ENCODE data around the gene SYVN1. TPM values are rescaled to one million over a fixed set of nuclear protein-coding genes. Genes with fewer than 3 reads are reported as not detected.

The SYVN1 gene
- total RNA-seq, 1 donor from 2014 or later: 68.1 TPM

- DNase-seq (no peak), ATAC-seq (no peak)
- H3K36me3 ChIP-seq: peaks cover 57% of the 10 kb centered on the region
- no peaks in the 10 kb centered on the region for H3K27me3 ChIP-seq (ENCODE audit: low read depth)
- H3K4me3 ChIP-seq: peak overlapping the region; percentile 98
- TF ChIP-seq CTCF (IDR thresholded peaks at IDR 0.05): no peak
- peaks cover 29% of the 10 kb centered on the region for H3K4me1 ChIP-seq
- intact Hi-C loops (cut with DNase I): no loop called here
- peak overlapping the region; percentile 99 for H3K27ac ChIP-seq
- no peaks in the 10 kb centered on the region for H3K9me3 ChIP-seq
Observed at GRCh38 chr11:65132238-65132987, 1.9 kb downstream of the SYVN1 start.

- Histone ChIP-seq H3K9me3 (no peaks in the 10 kb centered on the region), H3K27me3 (ENCODE audit: low read depth) (no peaks in the 10 kb centered on the region), H3K4me3 (peak overlapping the region; percentile 98), H3K4me1 (peaks cover 29% of the 10 kb centered on the region), H3K27ac (peak overlapping the region; percentile 99), H3K36me3 (peaks cover 63% of the 10 kb centered on the region)
- TF ChIP-seq CTCF (IDR thresholded peaks at IDR 0.05): no peak
- DNase-seq: no peak
- no peak for ATAC-seq
- intact Hi-C loops (cut with DNase I): no loop called here
Observed at GRCh38 chr11:65131895-65132237, 2.5 kb downstream of the SYVN1 start.

GRCh38 chr11:65131417-65131776 lies 2.9 kb downstream of the SYVN1 start:
- Histone ChIP-seq H3K4me1 (peaks cover 29% of the 10 kb centered on the region), H3K27ac (no peak overlapping the region), H3K4me3 (no peak overlapping the region), H3K9me3 (no peaks in the 10 kb centered on the region), H3K36me3 (peaks cover 67% of the 10 kb centered on the region), H3K27me3 (ENCODE audit: low read depth) (no peaks in the 10 kb centered on the region)
- no peak for TF ChIP-seq CTCF (IDR thresholded peaks at IDR 0.05)
- intact Hi-C loops (cut with DNase I): no loop called here
- ATAC-seq (no peak), DNase-seq (no peak)

GRCh38 chr11:65130631-65131416 lies 3.5 kb downstream of the SYVN1 start:
- no peaks in the 10 kb centered on the region for H3K9me3 ChIP-seq
- no peak for ATAC-seq
- intact Hi-C loops (cut with DNase I): no loop called here
- peaks cover 26% of the 10 kb centered on the region for H3K4me1 ChIP-seq
- no peak for TF ChIP-seq CTCF (IDR thresholded peaks at IDR 0.05)
- H3K4me3 ChIP-seq: no peak overlapping the region
- H3K27me3 ChIP-seq (ENCODE audit: low read depth): no peaks in the 10 kb centered on the region
- DNase-seq: no peak
- H3K36me3 ChIP-seq: peaks cover 73% of the 10 kb centered on the region
- H3K27ac ChIP-seq: no peak overlapping the region

GRCh38 chr11:65129649-65130441 lies 4.5 kb downstream of the SYVN1 start:
- intact Hi-C loops (cut with DNase I): no loop called here
- TF ChIP-seq CTCF (IDR thresholded peaks at IDR 0.05): no peak
- ATAC-seq (no peak), DNase-seq (no peak)
- H3K4me3 ChIP-seq: no peak overlapping the region
- H3K9me3 ChIP-seq: no peaks in the 10 kb centered on the region
- H3K4me1 ChIP-seq: peaks cover 19% of the 10 kb centered on the region
- no peaks in the 10 kb centered on the region for H3K27me3 ChIP-seq (ENCODE audit: low read depth)
- H3K36me3 ChIP-seq: peaks cover 83% of the 10 kb centered on the region
- H3K27ac ChIP-seq: no peak overlapping the region
